HFF-Myc (cell line): ENCODE data around the gene P2RY8.
"Not testable (repeated sequence)": the region's sequence is repeated elsewhere in the genome, so short reads cannot be mapped to it uniquely, and the experiment has no call there.

Experiments
- DNase-seq: peaks from one replicate; pipeline ENCODE4 v3.0.0-alpha.2; 2011; ENCODE audit warnings: low read depth; ENCODE audit errors: extremely low read depth
- H3K4me3 ChIP-seq: replicated peaks from 2 replicates; pipeline ENCODE4 v1.5.1; 2011; ENCODE audit warnings: low read depth, mild to moderate bottlenecking, control low read depth, low read length
- TF ChIP-seq, protein P1 (sequence below): IDR thresholded peaks from 2 replicates; pipeline ENCODE4 v1.5.1; 2012; ENCODE audit warnings: mild to moderate bottlenecking, low read depth, low read length, control low read depth; ENCODE audit errors: missing control alignments

P2RY8 gene

DNA sequence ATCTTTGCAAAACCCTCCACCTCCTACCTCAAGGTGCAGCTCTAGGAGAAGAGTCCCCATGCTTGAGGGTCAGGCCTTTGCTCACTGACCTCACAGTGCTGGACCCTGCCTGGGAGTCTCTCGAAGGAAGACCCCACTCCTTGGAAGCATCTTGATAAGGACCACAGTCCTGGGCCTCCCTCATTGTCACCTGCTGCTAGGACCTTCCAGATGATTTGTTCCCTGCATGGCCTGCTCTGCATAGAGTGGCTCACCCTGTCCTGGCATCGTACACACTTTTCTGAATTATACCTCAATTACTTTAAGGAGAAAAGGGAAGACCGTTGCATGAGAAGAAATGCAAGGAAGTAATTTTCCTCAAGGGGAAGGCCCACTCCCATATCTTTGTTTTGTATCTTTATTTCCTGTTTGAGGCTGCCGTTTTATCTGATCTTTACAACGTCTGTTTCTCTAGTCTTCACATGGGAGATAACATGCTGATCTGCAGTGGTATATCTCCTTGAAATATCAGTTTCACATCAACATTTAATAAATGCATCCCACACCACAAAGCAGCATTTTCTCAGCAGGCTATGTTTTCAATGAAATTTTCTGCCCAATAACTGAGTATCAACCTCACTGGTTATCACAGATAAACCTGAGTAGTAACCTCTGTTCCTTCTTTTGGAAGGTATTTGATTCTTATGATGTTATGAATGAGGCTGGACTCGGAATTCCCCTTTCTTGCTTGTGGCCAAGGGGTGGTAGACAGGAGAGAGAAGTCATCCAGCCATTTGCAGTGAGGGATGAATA is 39.4 kb upstream of the P2RY8 start:
- no peak overlapping the region for H3K4me3 ChIP-seq
- TF ChIP-seq, protein P1, sequence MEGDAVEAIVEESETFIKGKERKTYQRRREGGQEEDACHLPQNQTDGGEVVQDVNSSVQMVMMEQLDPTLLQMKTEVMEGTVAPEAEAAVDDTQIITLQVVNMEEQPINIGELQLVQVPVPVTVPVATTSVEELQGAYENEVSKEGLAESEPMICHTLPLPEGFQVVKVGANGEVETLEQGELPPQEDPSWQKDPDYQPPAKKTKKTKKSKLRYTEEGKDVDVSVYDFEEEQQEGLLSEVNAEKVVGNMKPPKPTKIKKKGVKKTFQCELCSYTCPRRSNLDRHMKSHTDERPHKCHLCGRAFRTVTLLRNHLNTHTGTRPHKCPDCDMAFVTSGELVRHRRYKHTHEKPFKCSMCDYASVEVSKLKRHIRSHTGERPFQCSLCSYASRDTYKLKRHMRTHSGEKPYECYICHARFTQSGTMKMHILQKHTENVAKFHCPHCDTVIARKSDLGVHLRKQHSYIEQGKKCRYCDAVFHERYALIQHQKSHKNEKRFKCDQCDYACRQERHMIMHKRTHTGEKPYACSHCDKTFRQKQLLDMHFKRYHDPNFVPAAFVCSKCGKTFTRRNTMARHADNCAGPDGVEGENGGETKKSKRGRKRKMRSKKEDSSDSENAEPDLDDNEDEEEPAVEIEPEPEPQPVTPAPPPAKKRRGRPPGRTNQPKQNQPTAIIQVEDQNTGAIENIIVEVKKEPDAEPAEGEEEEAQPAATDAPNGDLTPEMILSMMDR, result no peak
- DNase-seq, result no peak

DNA sequence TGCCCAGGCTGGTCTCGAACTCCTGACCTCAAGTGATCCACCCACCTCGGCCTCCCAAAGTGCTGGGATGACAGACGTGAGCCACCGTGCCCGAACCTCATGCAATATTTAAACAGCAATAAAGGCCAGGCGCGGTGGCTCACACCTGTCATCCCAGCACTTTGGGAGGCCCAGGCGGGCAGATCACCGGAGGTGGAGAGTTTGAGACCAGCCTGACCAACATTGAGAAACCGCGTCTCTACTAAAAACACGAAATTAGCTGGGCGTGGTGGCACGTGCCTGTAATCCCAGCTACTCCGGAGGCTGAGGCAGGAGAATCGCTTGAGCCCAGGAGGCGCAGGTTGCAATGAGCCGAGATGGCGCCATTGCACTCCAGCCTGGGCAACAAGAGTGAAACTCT is 37.2 kb upstream of the P2RY8 start:
- not testable (repeated sequence) for H3K4me3 ChIP-seq, DNase-seq

DNA sequence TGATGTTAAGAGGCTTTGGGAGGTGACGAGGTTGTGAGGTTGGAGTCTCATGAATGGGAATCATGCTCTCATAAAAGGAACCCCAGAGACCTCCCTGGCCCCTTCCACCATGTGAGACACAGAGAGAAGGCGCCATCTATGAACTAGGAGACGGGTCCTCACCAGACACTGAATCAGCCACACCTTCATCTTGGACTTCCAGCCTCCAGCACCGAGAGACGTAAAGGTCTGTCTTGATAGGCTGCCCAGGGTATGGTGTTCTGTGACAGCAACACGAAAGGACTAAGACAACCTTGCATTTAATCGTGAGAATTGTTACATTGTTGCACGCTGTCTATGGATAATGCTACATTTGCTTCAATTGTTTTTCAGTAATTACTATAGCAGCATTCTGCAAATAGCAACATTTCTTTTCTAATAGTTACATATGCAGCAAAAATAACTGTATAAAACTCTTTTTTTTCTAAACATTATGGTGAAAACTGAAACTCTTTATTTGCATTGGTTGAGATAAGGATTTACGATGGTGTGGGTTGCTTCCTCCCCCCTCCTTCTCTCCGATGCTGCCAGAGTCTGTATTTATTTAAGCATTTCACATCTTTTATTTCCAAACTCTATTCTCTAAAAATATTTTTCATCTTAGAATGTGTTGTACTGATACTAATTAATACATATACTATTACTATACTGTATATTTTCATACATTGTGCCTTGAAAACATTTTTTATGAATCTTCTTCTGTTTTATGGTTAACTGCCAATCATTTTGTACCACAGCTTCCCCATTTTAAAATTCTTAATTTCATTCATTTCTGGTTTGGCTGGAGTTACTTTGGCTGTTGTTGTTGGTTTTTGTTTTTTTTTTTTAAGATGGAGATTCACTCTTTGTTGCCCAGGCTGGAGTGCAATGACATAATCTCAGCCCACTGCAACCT is 28.0 kb upstream of the P2RY8 start:
- no peak overlapping the region for H3K4me3 ChIP-seq

DNA sequence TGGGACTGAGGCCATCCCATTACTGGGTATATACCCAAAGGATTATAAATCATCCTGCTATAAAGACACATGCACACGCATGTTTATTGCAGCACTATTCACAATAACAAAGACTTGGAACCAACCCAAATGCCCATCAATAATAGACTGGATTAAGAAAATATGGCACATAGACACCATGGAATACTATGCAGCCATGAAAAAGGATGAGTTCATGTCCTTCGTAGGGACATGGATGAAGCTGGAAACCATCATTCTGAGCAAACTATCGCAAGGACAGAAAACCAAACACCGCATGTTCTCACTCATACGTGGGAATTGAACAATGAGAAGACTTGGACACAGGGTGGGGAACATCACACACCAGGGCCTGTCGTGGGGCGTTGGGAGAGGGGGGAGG is 27.1 kb upstream of the P2RY8 start:
- H3K4me3 ChIP-seq, DNase-seq: not testable (repeated sequence)

More for the DNA sequence above, 28.0 kb upstream of the P2RY8 start:
- DNase-seq, result no peak
- TF ChIP-seq, protein P1, result no peak

DNA sequence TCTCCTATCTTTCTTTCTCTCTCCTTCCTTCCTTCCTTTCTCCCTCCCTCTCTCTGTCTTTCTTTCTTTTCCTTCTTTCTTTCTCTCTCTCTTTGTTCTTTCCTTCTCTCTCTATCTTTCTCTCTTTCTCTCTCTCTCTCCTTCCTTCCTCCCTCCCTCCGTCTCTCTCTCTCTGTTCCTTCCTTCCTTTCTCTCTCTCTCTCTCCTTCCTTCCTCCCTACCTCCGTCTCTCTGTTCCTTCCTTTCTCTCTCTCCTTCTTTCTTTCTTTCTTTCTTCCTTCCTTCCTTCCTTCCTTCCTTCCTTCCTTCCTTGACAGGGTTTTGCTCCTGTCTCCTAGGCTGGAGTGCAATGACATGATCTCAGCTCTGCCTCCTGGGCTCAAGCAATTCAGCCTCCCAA is 24.2 kb upstream of the P2RY8 start:
- no peak for DNase-seq
- H3K4me3 ChIP-seq, result no peak overlapping the region
- TF ChIP-seq, protein P1, result no peak

DNA sequence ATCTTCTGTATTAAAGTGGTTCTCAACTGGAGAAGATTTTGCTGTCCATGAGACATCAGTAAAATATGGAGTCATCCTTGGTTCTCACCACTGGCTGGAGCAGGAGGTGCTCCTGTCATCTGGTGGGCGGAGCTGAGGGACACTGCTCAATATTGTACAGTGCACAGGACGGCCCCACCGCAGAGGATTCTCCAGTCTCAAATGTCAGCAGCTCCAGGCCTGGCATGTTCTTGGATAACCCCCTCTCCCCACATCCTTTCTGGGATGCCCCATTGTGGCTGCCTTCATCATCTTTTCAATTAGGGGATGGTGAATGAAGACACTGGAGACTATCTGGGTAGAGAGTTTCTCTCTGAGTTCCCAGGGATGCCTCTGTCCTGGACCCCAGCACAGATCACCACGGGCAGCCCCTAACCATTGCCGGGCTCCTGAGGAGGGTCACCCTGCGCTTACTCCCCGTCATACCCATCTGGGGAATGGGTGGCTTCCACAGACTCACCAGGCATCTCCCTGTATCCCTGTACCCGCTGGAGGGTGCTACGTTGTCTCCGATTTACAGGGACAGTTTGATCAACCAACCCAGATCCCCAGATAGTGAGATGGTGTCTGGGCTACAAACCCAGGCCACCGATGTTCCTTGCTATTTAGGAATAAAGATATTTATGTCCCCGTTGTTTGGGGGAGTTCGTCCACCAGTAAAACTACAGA is 21.9 kb upstream of the P2RY8 start:
- no peak for DNase-seq
- no peak overlapping the region for H3K4me3 ChIP-seq
- TF ChIP-seq, protein P1, result no peak

DNA sequence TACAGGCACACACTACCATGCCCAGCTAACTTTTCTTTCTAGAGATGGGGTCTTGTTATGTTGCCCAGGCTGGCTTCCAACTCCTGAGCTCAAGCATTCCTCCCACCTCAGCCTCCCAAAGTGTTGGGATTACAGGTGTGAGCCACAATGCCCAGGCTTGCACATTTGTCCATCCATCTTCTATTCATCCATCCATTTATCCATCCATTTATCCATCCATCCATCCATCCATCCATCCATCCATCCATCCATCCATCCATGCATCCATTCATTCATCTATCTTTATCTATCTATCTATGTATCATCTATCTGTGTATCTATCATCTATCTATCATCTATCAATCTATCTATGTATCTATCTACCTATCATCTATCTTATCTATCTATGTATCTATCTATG is 20.5 kb upstream of the P2RY8 start:
- not testable (repeated sequence) for H3K4me3 ChIP-seq, DNase-seq

DNA sequence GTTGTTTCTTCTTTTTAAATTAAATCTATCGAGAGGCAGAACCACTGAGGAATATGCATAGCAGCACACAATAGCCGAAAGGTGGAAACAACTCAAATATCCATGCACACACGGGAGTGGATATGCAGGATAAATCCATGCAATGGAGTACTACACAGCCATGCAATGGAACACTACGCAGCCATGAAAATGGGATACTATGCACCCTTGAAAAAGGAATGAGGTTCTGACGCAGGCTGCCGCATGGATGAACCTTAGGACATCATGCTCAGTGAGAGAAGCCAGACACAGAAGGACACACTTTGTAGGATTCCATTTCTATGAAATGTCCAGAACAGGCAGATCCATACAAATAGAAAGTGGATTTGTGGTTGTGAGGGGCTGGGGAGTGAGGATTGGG is 18.4 kb upstream of the P2RY8 start:
- TF ChIP-seq, protein P1, result no peak
- H3K4me3 ChIP-seq, result no peak overlapping the region

More for the DNA sequence above, 18.4 kb upstream of the P2RY8 start:
- DNase-seq, result no peak
